Measurements from ENCODE around the gene LIPE.

The LIPE gene

DNA sequence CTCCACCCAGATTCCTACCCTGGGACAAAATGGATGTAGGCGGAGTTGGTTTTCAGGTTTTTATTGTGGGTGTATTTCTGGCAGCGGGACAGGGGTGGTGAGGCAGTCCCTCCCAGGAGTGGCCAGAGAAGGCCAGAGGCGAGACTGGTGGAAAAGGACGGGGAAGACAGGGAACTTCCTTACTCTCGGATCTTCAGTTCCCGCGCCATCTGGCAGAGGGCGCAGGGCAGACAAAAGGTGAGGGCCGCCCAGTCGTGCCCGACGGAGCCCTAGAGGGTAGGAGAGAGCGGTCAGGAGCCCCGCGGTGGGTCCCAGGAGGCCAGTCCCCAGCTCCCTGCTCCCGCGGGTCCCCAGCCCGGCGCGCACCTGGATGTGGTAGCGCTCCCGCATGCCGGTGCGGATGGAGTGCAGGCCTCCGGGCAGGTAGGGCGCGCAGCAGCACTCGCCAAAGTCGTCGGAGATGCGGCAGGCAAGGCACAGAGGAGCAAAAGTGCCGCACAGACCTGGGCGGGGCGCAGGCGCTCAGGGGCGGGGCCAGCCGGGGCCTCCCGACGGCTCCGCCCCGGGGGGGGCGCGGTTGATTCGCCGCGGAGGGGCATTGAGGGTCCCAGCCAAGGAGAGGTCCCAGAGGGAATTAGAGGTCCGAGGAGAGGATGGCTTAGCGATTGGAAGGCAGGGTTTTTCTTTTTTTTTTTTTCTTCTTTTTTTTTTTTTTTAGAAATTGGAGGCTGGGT is 40.0 kb downstream of the LIPE start:
- DNase-seq (ENCODE audit: extremely low read depth in 1 of 2, low read depth in 1 of 2): peak; percentile 19 to 46

DNA sequence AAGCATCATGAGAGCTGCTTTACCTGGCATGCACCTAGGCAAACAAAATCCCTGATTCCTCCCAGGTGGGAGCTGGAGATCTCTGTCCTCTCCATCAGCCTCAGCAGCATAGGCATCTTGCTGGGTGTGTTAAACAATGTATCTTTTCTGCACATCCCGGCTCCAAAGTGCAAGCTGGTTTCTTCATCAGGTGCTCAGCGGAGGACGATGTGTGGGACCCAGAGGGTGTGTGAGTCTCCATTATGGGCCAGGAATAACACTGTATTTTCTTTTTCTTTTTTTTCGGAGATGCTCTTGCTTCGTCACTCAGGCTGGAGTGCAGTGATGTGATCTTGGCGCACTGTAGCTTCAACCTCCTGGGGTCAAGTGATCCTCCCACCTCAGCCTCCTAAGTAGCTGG is 47.0 kb downstream of the LIPE start:
- DNase-seq (ENCODE audit: extremely low read depth in 1 of 2, low read depth in 1 of 2): no peak

DNA sequence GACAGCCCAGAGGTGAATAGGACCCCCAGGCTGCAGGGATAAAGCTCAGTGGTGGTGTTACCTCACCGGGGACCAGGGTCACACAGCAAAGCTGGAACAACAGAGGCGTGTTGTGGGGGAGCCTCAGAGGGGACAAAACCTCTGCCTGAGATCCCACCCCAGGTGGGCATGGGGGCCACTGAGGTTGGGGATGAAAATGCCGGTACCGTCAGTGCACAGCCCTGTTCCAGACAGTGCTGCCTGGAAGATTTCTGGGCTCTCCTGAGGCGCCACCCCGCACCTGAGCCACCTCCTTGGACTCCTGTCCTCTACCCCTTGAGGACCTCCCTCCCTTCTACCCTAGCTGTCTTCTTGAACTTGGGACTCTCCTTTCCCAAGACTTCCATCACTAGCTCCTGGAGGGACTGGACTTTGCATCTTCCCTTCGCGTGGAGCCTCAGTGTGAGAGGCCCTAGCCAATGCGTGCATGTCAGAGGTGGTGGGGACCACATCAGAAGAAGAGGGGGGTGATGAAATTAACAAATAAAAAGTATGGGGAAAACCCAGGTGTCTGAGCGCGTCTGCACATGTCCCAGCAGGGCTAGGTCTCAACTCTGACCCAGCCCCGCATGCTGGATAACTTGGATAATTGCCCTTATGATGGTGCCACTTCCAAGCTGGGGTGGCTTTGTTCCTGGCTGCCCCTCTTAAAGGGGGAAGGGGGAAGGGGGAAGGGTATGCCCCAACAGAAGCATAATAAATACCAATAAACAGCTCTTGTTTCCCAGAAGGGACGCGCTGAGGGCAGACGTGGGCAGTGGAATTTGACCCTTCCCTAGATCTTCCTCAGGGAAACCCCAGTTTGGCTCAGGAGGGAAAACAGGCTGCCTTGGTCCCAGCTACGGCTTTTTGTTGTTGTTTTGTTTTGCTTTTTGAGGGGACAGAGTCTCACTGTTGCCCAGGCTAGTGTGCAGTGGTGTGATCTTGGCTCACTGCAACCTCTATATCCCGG is 48.7 kb downstream of the LIPE start:
- DNase-seq (ENCODE audit: extremely low read depth in 1 of 2, low read depth in 1 of 2): no peak

DNA sequence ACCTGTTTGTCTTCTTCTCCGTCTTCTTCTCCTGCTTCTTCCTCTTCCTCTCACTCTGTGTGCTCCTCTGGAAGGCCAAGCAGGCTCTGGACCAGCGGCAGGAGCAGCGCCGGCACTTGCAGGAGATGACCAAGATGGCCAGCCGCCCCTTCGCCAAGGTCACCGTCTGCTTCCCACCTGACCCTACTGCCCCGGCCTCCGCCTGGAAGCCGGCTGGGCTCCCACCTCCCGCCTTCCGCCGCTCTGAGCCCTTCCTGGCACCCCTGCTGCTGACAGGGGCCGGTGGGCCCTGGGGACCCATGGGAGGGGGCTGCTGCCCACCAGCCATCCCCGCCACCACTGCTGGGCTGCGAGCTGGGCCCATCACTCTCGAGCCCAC is 51.0 kb downstream of the LIPE start:
- DNase-seq (ENCODE audit: extremely low read depth in 1 of 2, low read depth in 1 of 2): no peak

DNA sequence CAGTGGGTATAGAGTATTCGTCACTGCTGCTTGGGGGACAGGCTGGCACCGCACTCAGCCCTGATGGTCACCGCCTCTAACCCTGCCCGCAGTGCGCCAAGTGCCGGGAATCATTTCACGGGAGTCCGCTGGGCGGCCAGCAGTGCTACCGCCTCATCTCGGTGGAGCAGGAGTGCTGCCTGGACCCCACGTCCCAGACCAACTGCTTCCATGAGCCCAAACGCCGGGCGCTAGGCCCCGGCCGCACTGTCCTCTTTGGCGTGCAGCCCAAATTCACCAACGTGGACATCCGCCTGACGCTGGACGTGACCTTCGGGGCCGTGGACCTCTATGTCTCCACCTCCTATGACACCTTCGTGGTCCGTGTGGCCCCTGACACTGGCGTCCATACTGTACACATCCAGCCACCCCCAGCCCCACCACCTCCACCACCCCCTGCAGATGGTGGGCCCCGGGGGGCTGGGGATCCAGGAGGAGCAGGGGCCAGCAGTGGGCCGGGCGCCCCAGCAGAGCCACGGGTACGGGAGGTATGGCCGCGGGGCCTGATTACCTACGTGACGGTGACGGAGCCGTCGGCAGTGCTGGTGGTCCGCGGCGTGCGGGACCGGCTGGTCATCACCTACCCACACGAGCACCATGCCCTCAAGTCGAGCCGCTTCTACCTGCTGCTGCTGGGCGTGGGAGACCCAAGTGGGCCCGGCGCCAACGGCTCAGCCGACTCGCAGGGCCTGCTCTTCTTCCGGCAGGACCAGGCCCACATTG is 51.6 kb downstream of the LIPE start:
- no peak for DNase-seq (ENCODE audit: extremely low read depth in 1 of 2, low read depth in 1 of 2)

DNA sequence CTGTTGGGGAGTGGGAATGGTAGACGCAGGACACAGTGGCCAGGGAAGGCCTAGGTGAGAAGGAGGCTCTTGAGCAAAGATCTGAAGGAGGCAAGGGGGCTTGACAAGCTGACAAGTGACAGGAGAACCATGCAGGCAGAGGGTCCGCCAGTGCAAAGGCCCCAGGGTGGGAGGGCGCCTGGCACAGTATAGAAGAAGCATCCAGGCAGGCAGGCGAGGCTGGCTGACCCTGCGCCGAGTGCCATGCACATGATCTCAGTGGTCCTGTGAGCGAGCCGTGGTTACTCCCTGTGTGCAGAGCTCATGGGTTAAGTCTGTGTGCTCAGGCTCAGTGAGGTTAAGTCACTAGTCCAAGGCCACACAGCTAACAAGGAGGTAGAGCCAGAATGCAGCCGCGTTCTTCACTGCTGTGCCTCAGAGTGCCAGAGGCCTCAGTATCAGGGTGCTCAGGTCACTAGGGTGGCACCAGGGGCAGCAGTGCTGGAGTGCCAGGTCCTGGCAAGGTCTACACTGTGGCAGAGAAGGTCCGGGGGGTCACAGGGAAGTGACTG is 52.3 kb downstream of the LIPE start:
- DNase-seq (ENCODE audit: extremely low read depth in 1 of 2, low read depth in 1 of 2): no peak

DNA sequence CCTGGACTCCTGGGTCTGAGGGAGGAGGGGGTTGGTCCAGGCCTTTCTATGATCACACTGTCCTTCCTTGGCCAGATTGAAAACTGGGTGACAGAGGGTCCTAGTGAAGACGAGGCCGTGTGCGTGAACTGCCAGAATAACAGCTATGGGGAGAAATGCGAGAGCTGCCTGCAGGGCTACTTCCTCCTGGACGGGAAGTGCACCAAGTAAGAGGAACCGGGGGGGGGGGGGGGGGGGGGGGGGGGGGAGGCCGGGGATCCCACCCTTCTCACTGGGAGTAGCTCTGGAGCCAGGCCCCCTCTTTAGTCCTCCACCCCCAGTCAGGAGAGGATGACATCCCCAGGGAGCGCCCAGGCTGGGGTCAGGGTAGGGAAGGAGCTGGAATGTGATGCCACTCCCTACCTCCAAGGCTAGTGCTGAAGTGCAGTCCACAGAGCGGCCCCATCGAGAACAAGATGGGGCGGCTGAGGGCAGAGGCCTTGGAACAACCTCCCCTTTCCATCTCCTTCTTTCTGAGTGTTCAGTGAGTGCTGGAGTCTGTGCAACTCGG is 56.5 kb downstream of the LIPE start:
- DNase-seq (ENCODE audit: extremely low read depth in 1 of 2, low read depth in 1 of 2): no peak

DNA sequence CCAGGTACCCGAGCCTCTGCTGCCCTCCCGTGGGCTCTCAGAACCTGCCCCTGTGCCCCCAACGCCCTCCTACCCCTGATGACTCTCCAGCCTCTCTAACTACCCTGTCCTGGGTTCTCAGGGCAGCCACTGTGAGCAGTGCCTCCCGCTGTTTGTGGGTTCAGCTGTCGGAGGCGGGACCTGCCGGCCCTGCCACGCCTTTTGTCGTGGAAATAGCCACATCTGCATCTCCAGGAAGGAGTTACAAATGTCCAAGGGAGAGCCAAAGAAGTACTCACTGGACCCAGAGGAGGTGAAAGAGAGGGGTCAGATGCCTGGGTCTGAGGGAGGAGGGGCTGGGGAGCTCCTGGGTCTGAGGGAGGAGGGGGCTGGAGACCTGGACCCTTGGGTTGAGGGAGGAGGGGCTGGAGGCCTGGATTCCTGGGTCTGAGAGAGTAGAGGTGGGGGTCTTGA is 57.1 kb downstream of the LIPE start:
- DNase-seq (ENCODE audit: extremely low read depth in 1 of 2, low read depth in 1 of 2): no peak

DNA sequence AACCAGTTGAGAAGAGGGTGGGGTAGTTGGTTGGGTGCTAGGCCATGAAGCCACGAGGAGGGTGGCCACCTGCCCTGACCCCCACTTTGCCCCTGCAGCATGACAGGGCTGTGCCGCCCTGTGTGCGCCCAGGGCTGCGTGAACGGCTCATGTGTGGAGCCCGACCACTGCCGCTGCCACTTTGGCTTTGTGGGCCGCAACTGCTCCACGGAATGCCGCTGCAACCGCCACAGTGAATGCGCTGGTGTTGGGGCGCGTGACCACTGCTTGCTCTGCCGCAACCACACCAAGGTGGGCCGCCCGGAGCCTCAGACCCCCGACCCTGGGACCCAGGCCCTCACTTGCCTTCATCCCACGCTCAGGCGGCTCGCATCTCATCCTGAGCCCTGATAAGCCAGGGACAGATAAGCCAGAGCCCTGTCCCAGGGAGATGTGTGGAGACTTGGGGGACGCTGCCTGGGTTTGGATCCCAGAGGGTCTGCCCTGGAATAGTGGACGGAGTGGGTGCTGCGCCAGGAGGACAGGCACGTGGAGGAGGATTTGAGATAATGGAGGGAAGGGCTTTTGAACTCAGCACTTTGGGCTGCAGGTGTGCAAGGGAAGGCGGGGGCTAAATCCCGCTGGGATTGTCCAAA is 57.6 kb downstream of the LIPE start:
- DNase-seq (ENCODE audit: extremely low read depth in 1 of 2, low read depth in 1 of 2): no peak

DNA sequence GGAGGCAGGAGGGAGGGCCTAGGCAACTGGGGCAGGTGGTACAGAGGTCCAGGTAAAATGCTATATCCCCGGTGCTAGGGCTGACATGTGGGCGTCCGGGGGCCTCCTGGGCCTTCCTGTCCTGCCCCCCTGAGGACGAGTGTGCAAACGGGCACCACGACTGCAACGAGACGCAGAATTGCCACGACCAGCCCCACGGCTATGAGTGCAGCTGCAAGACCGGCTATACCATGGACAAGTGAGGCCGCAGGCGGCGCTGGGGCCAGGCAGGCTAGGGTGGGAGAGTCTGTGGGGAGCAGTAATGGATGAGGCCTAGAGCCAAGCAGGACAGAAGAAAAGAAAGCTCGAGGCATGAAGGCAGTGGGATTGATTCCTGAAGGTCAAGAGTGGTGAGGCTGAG is 58.4 kb downstream of the LIPE start:
- no peak for DNase-seq (ENCODE audit: extremely low read depth in 1 of 2, low read depth in 1 of 2)

DNA sequence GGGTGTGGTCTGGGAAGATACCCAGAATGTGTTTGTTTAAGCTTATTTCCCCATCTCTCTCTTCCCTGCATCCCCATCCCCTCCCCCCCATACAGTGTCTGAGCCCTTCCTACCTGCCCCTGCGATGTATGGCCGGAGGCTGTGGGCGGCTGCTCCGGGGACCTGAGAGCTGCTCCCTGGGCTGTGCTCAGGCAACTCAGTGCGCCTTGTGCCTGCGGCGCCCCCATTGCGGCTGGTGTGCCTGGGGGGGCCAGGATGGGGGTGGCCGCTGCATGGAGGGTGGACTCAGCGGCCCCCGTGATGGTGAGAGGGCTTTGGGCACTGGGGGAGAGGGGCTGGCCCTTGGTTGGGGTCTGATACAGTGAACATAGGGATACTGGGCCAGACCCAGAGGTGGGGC is 58.8 kb downstream of the LIPE start:
- DNase-seq (ENCODE audit: extremely low read depth in 1 of 2, low read depth in 1 of 2): no peak

DNA sequence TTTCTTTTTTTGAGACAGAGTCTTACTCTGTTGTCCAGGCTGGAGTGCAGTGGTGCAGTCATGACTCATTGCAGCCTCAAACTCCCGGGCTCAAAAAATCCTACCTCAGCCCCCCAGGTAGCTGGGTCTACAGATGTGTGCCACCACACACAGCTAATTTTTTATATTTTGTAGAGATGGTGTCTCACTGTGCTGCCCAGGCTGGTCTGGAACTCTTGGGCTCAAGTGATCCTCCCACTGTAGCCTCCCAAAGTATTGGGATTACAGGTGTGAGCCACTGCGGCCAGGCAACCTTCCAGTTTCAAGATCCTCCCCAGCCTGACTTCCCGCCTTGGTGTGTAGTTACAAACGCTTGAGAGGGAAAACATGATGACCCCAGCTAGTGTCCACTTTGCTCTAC is 59.3 kb downstream of the LIPE start:
- no peak for DNase-seq (ENCODE audit: extremely low read depth in 1 of 2, low read depth in 1 of 2)

DNA sequence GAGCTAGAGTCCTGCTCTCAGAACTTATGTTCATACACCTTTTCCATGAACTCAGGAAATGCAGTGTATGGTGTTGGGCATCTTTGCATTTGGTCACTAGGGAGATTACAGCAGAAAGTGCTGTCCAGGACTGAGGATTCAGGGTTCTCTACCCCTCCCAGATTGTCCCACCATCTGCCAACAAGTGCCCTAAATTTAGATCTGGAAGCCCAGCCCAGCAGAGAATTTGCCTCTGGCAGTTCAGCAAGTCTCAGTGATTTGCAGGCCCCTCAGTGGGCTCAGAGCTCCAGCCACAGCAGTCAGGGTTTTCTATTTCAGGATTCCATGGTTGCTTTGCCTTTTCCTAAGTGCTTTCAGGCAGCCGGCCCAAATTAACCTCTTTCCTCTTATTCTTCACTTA is 60.5 kb downstream of the LIPE start:
- no peak for DNase-seq (ENCODE audit: extremely low read depth in 1 of 2, low read depth in 1 of 2)

DNA sequence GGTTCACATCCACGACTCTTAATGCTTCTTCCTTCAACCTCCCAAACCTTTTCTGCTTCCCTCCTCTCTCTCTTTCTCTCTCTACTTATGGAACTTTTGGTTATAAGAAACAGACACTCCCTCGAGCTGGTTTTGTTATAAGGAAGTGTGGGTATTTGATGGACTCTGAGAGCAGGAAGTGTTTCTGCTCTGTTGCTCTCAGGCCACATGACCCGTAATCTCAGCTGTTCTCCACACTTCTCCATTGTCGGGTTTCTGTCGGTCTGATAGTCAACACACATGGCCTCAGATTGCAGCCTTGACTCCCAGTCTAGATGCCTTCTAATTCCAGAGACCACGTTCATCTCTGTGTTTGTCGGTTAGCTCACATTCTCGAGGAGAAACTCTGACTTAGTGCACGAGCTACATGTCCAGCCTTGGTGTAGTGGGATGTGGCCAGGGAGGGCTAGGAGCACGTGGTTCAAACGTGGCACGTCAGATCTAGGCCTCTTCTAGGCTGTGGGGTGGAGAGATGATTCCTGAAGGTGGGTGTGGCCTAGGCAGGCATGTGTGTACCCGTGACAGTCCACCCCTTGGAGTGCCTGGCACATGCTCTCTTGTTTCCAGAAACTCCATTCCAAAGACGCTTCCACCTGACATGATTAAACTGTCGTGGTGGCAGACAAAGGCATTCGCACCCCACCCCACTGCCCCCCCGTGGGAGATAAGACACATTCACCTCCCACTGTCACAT is 63.4 kb downstream of the LIPE start:
- DNase-seq (ENCODE audit: extremely low read depth in 1 of 2, low read depth in 1 of 2): no peak

DNA sequence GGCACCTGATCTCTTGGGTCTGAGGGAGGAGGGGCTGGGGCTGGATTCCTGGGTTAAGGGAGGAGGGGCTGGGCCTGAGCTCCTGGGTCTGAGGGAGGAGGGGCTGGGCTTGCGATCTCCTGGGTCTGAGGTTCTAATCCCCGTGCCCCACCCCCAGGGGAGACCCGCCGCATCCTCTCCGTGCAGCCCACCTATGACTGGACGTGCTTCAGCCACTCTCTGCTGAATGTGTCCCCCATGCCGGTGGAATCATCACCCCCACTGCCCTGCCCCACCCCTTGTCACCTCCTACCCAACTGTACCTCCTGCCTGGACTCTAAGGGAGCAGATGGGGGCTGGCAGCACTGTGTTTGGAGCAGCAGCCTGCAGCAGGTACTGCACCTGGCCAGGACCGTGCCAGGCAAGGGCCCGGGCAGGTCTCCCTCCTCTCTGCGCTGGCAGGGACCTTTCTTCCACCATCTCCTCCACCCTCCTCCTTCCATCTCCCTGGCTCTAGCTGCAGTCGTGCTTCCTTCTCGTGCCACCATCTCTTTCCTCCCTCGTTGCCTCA is 64.2 kb downstream of the LIPE start:
- no peak for DNase-seq (ENCODE audit: extremely low read depth in 1 of 2, low read depth in 1 of 2)

DNA sequence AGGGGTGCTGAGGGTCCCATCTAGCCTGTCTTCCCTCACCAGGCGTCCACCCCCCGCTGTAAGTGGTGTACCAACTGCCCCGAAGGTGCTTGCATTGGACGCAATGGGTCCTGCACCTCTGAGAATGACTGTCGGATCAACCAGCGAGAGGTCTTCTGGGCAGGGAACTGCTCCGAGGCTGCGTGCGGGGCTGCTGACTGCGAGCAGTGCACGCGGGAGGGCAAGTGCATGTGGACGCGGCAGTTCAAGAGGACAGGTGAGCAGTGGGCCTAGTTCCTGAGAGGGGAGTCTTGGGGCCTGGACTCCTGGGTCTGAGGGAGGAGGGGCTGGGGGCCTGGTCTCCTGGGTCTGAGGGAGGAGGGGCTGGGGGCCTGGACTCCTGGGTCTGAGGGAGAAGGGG is 64.8 kb downstream of the LIPE start:
- no peak for DNase-seq (ENCODE audit: extremely low read depth in 1 of 2, low read depth in 1 of 2)

DNA sequence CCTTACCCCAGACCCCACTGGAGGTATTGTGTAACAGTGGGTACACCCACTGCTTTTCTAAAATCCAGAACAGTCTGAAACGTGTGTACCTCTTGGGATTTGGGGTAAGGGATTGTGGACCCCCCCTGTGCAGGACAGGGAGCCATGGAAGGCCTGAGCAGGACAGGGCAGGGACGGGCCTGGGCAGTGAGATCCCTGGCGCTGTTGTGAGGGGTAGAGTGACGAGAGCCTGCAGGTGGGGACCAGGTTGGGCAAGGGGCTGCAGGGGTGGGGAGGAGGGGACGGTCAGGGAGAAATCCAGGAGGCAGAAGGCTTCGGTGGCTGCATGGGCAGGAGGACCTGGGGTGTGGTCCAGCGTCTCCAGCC is 65.7 kb downstream of the LIPE start:
- no peak for DNase-seq (ENCODE audit: extremely low read depth in 1 of 2, low read depth in 1 of 2)

DNA sequence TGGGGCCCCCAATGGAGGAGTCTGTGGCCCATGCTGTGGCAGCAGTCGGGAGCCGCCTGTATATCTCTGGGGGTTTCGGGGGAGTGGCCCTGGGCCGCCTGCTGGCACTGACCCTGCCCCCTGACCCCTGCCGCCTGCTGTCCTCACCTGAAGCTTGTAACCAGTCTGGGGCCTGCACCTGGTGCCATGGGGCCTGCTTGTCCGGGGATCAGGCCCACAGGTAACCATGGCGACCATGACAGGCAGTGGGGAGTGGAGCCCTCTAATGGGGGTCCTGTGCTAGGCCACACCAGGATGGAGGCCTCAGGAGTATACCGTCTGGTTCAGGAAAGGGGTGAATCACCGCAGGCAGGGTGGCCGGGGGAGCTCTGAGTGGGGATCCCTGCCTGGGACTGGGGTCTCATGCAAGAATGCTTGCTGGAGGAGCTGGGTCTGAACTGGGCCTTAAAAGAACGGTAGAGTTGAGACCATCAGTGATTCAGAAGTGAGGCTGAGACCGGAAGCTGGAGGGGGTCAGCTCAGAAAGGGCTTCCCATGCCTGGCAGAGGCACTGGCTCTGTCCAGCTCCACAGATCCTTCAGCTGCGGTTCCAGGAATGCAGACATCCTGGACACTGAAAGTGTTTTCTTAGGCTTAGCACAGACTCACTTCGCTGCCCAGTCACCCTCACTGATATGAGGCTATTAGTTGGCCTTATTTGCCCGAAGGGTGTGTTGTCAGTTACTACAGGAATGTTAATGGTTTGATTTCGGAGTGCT is 66.2 kb downstream of the LIPE start:
- DNase-seq (ENCODE audit: extremely low read depth in 1 of 2, low read depth in 1 of 2): no peak

DNA sequence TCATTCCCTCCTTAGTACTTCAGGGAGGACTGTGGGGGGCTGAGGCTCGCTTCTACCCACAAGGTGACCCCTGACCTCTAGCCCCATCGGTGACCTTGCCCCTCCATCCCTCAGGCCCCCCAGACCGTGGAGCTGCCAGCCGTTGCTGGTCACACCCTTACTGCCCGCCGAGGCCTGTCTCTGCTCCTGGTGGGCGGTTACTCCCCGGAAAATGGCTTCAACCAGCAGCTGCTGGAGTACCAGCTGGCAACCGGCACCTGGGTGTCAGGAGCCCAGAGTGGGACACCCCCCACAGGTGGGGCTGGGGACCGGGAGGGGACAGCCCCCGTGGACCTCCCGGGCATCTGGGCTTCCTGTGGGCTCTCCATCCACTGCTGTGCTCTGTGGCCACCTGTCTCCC is 69.9 kb downstream of the LIPE start:
- DNase-seq (ENCODE audit: extremely low read depth in 1 of 2, low read depth in 1 of 2): no peak

Data from activated CD8-positive, alpha-beta memory T cell treated with anti-CD3 and anti-CD28 coated beads for 1 hour (primary cell).